PC-9 (cell line): ENCODE data around the gene LSM3.

Experiments
- CTCF ChIP-seq: fragments of 200-600 bp; sonication (generic); conservative IDR thresholded peaks from 2 replicates; pipeline ENCODE4 v1.6.1; 2017; ENCODE audit warnings: mixed run types, antibody characterized with exemption, mild to moderate bottlenecking, moderate library complexity
- EZH2 ChIP-seq: fragments of 200-600 bp; sonication (generic); IDR thresholded peaks from 2 replicates; pipeline ENCODE4 v1.8.0; 2017; ENCODE audit warnings: antibody characterized with exemption, low read depth

GRCh38 chr3:14248849-14249523, 70.4 kb downstream of the LSM3 start:
- TF ChIP-seq CTCF (no peak), EZH2 (no peak)
